Measurements from ENCODE around the gene SHKBP1. TPM values are rescaled to one million over a fixed set of nuclear protein-coding genes. Genes with fewer than 3 reads are reported as not detected.

SHKBP1 gene
- total and polyA plus RNA-seq, 2 of the 4 experiments (the other 2 are of a cell fraction): 15.6 to 94.0 TPM

DNA sequence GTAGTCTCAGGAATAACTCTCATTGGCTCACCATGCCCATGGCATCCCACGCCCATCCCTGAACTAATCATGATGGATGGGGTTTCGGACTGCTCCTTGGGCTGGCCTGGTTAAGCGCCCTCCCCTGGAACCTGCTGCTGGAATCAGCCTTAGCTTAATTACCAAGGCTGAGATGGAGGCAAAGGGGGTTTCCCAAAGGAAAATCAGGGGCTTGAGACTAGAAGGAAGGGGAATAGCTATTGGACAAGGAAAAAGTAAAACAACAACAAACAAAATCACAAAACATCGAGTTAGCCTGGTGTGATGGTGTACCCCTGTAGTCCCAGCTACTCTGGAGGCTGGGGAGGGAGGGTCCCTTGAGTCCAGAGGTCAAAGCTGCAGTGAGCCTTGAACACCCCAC is 25.7 kb upstream of the SHKBP1 start:
- Histone ChIP-seq H3K27me3 (ENCODE audit: control insufficient read depth, insufficient read depth, low read length) (peaks cover 50% of the 10 kb centered on the region), H2BK5ac (ENCODE audit: low read depth, low read length, poor library complexity, severe bottlenecking) (no peak overlapping the region), H3K9me1 (ENCODE audit: insufficient read depth, low read length) (no peaks in the 10 kb centered on the region), H2AK5ac (ENCODE audit: low read depth, low read length) (no peak overlapping the region), H3K4ac (ENCODE audit: low read depth, low read length) (no peak overlapping the region), H3K14ac (replicated peaks; ENCODE audit: low read depth, low read length) (no peak overlapping the region), H4K20me1 (ENCODE audit: insufficient read depth, low read length) (no peaks in the 10 kb centered on the region), H3K36me3 (ENCODE audit: control insufficient read depth, insufficient read depth, low read length) (no peaks in the 10 kb centered on the region), H2AK9ac (replicated peaks; ENCODE audit: low read depth, low read length, poor library complexity) (no peak overlapping the region), H3K18ac (ENCODE audit: low read depth, low read length) (no peak overlapping the region), H3K9me3 (ENCODE audit: control insufficient read depth, insufficient read depth, low read length) (no peaks in the 10 kb centered on the region; the same call in 1 of the 2 replicates), H4K91ac (ENCODE audit: insufficient read depth, low read depth, low read length) (no peak overlapping the region), H2BK15ac (ENCODE audit: low read depth, low read length) (no peak overlapping the region), H3K4me2 (ENCODE audit: low read depth, low read length) (no peak overlapping the region), H3K27ac (ENCODE audit: insufficient read depth, low read length) (no peak overlapping the region), H4K8ac (ENCODE audit: low read depth in 2 of 2, low read length in 2 of 2) (no peak overlapping the region), H2BK120ac (ENCODE audit: low read depth, low read length) (no peak overlapping the region), H3K79me1 (ENCODE audit: low read depth in 1 of 2, low read length in 2 of 2) (no peaks in the 10 kb centered on the region), H3K23ac (ENCODE audit: low read depth, low read length) (no peak overlapping the region), H2BK20ac (ENCODE audit: low read depth, low read length) (no peak overlapping the region), H3K56ac (ENCODE audit: extremely low read depth, insufficient read depth, low read length) (no peak overlapping the region), H3K4me3 (ENCODE audit: insufficient read depth, low read depth, low read length) (no peak overlapping the region), H3K4me1 (ENCODE audit: control insufficient read depth, insufficient read depth, low read length) (no peaks in the 10 kb centered on the region), H3K9ac (ENCODE audit: low read depth, low read length) (no peak overlapping the region), H2AFZ (replicated peaks; ENCODE audit: low read length, poor library complexity) (no peak overlapping the region), H4K5ac (ENCODE audit: low read depth, low read length) (no peak overlapping the region)
- dilution Hi-C loops (cut with HindIII; ENCODE audit: low sequenced_read_pairs, unreplicated experiment) (no loop called here), intact Hi-C loops (cut with micrococcal nuclease) (no loop called here), in situ Hi-C loops (cut with MboI; ENCODE audit: low sequenced_read_pairs) (no loop called here)
- ChIA-PET CTCF (no interaction called here), POLR2A (ENCODE audit: unreplicated experiment) (no interaction called here)
- DNase-seq (no peak), ATAC-seq (ENCODE audit: low read depth) (no peak)
- TF ChIP-seq BHLHE40 (IDR thresholded peaks at IDR 0.05; ENCODE audit: low read depth, low read length) (no peak), MXI1 (IDR thresholded peaks at IDR 0.05; ENCODE audit: borderline replicate concordance, low read depth, low read length) (no peak), POLR2A (IDR thresholded peaks at IDR 0.05; ENCODE audit: low read depth, low read length) (no peak), RCOR1 (IDR thresholded peaks at IDR 0.05; ENCODE audit: insufficient replicate concordance, low read length) (no peak), RFX5 (IDR thresholded peaks at IDR 0.05; ENCODE audit: low read depth, low read length) (no peak), NFE2L2 (IDR thresholded peaks at IDR 0.05; ENCODE audit: low read depth, low read length) (no peak), FOS (IDR thresholded peaks at IDR 0.05; ENCODE audit: low read depth, low read length) (no peak)
- no CpG with 5 or more reads among the region's 4 CpGs for WGBS, 2 experiments (ENCODE audit: extremely low coverage in 2 of 2, insufficient read length in 1 of 2)
- no TSS peak for BruUV-seq (replicated peaks)

Measured in IMR-90 (cell line).